Hippocampal formation (tissue), 2 donors: Measurements from ENCODE around the gene AIF1.

Experiments used
- DNase-seq, 2 donors: peaks; one replicate each; lab custom pipeline; 2025; lab: John Stamatoyannopoulos, UW

Gene AIF1

DNA sequence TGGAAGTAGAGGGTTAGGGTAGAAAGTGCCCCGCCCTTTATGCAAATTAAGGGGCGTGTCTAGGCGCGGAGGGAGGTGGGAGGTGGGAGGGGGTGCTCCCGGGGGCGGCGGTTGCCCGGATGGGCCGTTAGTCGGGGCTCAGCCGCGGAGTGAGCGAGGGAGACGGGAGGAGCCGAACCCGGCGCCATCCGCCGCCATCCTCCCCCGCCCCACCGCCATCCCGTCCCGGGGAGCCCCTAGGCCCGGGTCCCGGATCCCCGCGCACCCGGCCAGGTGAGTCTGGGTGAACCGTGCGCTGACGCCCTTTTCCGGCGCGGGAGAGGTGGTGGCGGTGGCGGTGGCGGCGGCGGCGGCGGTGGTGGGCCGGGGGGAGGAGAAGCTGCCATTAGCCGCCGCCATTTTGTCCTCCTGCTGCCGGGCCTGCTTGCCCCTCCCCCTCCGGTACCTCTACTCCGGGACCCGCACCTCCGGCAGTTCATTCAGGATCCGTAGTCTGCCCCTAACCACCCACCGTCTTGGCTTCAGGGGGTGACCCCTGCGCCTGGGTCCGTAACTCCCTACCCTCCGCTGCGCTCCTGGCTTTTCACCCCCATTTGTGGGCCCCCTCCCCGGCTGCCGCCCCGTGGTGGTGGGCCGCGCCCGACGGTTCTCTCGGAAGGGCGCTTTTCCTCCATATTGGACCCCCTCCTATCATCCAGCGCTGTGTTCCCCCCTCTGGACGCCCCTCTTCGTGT lies 5.7 kb downstream of the AIF1 start, which contains the start of gene PRRC2A:
PRRC2A (plus strand) TSS at position 130 of the 734 bp plus-strand sequence. CDS start 2,075 bp downstream, outside the sequence.
- no peak for DNase-seq

DNA sequence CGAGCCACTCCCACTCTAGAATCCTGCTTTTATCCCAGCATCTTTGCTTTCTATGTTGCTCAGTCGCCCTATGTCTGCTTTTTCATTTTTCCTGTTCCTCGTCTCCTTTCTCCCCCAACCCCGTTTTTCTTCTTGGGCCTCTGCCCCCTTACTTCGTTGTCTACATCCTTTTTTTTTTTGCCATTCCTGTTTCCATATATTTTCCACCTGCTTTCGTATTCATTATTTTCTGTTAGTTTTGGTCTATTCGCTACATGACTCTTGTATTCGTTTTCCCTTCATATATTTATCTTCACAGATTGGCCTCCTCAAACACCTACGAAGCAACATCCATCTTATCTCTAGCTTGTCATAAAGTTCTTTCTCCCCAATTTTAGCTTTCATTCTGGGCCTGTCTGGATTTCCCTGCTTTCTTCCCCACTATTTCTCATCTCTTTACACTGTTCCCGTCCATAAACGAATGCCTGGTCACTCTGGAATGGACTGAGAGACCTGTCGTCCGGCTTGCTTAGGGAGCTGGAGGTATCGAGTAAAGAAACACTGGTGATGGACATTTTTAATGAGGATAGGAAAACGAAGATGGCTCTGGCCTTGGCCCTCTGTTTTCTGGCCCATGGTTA lies 6.4 kb downstream of the AIF1 start:
- no peak for DNase-seq

DNA sequence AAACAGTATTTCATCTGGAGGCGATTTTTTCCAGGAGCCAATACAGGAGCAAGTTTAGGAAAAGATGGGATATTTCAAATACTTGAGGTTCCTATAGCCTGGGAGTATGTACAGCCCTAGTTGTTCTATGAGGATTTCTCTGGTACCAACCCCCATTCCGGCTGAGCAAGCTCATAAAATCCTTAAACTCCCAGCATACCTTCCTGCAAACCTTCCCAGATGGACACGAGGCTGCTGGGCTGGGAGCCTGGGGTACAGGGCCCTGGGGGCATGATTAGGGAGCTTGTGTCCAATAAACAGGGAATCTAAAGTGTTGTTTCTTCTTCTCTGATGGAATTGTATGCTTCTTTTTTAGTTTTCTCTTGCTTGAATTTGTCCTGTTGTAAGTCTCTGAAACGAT lies 7.0 kb downstream of the AIF1 start:
- no peak for DNase-seq

DNA sequence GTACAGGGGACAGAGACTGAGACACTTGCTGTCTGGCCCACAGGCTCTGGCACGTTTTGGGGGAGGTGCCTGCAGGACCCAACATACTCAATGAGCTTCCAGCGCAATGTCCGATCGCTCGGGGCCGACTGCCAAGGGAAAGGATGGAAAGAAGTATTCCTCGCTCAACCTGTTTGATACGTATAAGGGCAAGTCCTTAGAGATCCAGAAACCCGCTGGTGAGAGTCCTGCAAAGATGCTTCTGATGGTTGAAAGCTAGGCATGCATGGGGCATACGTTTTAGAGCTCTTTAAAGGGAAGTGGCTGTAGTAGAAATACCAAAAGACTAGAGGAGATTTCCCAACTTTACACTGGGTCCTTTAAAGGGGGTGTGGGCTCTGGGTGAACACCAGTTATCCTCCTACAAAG lies 7.7 kb downstream of the AIF1 start:
- no peak for DNase-seq

DNA sequence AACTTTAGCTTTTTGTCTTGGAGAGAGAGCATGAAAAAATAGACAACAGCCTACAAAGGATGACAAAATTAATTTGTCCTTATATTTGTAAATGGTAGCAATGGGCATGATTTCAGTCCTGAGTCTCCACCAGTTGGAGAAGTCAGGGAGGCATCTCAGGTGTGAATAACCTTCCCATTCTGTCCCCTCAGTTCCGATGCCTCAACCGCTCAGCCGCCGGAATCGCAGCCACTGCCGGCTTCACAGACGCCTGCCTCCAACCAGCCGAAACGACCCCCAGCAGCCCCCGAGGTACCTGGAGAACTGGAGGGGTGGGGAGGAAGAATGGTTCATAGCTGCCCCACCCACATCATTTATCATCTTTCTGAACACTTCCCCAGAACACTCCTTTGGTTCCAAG lies 9.0 kb downstream of the AIF1 start:
- DNase-seq: no peak

DNA sequence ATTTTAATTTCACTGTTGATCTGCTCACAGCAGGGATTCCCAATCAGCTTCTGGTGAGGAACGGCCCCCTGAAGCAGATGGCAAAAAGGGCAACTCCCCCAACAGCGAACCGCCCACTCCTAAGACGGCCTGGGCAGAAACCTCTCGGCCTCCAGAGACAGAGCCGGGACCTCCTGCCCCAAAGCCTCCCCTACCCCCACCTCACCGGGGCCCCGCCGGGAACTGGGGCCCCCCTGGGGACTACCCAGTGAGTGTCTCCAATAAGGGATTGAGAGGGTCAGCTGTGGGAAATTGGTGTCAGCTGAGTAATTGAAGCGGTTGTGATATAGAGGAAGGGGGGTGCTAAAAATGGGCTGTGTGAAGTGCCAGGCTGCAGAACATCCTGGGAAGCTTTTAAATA lies 11.9 kb downstream of the AIF1 start:
- no peak for DNase-seq

DNA sequence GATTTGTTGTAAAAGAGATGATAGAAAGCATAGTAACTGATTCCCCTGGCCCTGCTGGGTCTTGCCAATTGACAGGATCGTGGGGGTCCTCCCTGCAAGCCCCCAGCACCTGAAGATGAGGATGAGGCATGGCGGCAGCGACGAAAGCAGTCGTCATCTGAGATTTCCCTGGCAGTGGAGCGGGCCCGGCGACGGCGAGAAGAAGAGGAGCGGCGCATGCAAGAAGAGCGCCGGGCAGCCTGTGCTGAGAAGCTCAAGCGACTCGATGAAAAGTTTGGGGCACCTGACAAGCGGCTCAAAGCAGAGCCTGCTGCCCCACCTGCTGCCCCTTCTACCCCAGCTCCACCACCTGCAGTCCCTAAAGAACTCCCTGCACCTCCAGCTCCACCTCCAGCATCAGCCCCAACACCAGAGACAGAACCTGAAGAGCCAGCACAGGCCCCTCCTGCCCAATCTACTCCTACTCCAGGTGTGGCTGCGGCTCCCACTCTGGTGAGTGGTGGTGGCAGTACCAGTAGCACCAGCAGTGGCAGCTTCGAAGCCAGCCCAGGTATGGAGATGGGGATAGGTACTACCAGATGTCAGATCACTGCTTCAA lies 12.8 kb downstream of the AIF1 start:
- no peak for DNase-seq

DNA sequence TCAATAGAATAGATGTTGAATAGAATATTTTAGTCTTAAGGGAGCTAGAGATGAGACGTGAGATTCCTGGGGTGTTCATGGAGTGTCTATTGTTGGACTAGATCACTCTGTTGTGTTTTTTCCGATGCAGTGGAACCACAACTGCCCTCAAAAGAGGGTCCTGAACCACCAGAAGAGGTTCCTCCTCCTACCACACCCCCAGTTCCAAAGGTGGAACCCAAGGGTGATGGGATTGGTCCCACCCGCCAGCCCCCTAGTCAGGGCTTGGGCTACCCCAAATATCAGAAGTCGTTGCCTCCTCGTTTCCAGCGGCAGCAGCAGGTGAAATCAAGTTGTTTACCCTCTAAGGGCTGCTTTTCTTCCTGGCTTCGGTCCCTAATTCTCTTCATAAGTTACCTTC lies 14.0 kb downstream of the AIF1 start:
- DNase-seq: no peak

DNA sequence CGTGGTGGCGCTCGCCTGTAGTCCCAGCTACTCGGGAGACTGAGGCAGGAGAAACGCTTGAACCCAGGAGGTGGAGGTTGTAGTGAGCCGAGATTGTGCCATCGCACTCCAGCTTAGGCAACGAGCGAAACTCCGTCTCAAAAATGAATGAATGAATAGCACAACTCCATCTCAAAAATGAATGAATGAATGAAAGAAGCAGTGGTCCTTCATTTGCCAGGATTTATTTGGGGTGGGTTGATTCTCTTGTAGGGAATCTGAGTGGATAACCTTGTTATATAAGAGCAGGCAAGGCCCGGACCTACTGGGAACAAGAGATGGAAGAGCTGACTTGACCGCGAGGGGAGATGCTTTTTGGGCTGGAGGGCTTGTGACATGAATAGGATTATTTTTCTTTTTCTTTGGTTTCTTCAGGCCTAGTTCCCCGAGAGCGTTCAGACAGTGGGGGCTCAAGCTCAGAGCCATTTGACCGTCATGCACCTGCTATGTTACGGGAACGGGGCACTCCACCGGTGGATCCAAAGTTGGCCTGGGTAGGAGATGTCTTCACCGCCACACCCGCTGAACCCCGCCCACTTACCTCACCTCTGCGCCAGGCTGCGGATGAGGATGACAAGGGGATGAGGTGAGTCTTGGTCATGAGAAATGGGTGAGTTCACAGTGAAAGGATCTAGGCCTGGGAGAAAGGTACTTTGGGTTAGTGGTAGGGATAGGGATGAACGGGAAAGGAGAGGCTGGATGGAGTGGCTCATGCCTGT lies 15.3 kb downstream of the AIF1 start:
- DNase-seq: no peak

DNA sequence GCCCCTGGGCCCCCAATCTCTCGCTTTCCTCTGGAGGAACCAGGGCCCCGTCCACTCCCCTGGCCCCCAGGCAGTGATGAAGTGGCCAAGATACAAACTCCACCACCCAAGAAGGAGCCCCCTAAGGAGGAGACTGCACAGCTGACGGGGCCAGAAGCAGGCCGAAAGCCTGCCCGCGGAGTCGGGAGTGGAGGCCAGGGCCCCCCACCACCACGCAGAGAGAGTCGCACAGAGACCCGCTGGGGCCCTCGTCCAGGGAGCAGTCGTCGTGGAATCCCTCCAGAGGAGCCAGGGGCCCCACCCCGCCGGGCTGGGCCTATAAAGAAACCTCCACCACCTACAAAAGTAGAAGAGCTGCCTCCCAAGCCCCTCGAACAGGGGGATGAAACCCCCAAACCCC lies 16.2 kb downstream of the AIF1 start:
- DNase-seq: no peak

DNA sequence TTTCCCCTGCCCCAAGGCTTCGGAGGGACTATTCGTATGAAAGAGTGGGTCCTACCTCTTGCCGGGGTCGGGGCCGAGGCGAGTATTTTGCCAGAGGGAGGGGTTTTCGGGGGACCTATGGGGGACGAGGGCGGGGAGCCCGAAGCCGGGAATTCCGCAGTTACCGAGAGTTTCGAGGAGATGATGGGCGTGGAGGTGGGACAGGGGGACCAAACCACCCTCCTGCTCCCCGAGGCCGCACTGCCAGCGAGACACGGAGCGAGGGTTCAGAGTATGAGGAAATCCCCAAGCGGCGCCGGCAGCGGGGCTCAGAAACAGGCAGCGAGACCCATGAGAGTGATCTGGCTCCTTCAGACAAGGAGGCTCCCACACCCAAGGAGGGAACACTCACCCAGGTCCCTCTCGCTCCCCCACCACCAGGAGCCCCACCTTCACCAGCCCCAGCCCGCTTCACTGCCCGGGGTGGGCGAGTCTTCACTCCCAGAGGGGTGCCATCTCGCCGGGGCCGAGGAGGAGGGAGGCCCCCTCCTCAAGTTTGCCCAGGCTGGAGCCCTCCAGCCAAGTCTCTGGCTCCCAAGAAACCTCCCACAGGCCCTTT lies 16.7 kb downstream of the AIF1 start:
- no peak for DNase-seq

DNA sequence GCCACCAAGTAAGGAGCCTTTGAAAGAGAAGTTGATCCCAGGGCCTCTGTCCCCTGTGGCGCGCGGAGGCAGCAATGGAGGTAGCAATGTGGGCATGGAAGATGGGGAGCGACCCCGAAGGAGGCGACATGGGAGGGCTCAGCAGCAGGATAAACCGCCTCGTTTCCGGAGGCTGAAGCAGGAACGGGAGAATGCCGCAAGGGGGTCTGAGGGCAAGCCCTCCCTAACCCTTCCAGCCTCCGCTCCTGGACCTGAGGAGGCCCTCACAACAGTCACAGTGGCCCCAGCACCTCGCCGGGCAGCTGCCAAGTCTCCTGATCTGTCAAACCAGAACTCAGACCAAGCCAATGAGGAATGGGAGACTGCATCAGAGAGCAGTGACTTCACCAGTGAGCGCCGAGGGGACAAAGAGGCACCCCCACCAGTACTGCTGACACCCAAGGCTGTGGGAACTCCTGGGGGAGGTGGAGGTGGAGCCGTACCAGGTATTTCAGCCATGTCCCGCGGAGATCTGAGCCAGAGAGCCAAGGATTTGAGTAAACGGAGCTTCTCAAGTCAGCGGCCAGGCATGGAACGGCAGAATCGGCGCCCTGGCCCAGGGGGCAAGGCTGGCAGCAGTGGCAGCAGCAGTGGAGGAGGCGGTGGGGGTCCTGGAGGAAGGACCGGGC lies 17.4 kb downstream of the AIF1 start:
- no peak for DNase-seq

DNA sequence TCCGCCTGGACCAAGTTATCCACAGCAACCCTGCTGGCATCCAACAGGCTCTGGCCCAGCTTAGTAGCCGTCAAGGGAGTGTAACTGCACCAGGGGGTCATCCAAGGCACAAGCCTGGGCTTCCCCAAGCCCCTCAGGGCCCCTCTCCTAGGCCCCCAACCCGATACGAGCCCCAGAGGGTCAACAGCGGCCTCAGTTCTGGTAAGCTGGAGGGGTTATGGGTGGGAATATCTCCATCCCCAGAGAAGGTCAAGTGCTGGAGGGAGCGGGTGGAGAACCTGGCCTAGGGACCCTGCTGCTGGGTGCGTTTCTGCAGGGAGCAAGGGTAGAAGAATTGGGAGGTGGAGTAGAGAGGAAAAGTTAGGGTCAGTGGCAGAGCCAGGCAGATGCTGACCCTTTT lies 18.4 kb downstream of the AIF1 start:
- DNase-seq: no peak

DNA sequence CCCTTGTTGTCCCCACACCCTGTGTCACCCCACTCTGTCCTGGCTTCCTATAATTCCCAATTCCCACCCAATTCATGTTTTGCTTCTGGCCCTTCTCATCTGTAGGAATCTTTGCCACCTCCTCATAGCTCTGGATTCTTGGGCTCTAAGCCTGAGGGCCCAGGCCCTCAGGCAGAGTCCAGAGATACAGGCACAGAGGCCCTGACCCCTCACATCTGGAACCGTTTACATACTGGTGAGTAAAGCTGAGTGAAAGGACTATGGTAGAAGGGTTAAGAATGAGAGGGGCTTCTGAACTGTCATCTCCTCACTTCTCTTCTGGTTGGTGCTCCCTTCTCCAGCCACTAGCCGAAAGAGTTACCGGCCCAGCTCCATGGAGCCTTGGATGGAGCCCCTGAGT lies 19.1 kb downstream of the AIF1 start:
- no peak for DNase-seq

DNA sequence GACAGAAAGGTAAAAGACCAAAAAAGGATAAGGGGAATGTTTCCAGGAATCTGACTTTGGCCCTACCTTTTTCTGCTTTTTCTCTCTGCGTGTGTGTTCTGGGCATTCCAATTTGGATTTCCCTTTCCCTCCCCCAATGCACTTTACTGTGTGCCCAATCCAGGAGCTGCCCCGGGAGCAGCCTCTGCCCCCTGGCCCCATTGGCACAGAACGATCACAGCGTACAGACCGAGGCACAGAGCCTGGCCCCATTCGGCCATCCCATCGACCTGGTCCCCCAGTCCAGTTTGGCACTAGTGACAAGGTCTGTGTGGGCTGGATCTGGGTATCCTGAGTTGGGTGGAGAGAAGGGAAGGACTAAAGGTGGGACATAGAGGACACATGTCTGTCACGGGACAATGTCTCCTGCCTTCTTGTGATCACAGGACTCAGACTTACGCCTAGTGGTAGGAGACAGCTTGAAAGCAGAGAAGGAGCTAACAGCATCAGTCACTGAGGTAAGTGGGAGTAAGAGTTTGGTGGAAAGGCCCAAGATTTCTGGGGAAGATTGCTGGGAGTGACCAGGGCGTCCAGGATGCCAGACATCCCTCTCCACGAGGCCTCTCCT lies 20.0 kb downstream of the AIF1 start:
- no peak for DNase-seq

DNA sequence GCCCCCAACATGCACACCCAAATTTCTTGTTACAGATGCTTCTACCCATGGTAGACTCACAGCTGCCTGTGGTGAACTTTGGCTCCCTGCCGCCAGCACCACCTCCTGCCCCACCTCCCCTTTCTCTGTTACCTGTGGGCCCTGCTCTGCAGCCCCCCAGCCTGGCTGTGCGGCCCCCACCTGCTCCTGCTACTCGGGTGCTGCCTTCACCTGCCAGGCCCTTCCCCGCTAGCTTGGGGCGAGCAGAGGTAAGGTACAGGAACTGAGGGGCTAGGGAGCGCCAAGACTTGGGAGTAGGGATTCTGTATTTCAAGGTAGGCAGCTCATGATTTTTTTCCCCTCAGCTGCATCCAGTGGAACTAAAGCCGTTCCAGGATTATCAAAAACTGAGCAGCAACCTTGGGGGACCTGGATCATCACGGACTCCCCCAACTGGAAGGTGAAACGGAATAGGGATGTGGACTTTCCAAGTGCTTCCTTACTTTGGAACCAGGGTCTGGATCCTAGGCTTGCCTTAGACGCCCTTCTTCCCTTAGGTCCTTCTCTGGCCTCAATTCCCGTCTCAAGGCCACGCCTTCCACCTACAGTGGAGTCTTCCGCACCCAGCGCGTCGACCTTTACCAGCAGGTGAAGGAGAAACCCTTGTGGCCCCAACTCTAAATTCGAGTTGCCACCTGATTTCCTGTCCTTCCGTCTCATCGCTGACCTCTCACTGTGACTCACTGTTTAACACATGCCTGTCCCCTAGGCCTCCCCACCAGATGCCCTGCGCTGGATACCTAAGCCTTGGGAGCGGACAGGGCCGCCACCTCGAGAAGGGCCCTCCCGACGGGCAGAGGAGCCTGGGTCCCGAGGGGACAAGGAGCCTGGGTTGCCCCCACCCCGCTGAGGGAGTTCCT lies 21.9 kb downstream of the AIF1 start:
- DNase-seq: no peak

DNA sequence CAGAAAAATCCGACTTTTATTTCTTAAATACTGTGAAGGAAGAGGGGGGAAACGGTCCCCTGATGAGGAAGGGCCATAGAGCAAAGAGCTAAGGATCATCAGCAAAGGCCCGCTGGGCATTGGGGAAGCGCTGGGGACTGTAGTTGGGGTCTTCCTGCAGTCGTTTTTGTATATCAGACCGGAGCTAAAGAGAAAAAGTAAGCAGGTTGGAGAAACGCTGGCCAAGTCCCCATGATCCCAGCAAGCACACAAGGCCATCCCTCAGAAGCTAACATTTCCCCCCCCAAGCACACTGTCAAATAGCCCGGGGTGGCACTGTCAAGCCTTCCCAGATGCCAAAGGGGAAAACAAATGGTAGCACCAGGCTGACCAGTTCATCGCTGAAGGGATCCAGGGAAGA lies 24.0 kb downstream of the AIF1 start:
- DNase-seq: no peak

DNA sequence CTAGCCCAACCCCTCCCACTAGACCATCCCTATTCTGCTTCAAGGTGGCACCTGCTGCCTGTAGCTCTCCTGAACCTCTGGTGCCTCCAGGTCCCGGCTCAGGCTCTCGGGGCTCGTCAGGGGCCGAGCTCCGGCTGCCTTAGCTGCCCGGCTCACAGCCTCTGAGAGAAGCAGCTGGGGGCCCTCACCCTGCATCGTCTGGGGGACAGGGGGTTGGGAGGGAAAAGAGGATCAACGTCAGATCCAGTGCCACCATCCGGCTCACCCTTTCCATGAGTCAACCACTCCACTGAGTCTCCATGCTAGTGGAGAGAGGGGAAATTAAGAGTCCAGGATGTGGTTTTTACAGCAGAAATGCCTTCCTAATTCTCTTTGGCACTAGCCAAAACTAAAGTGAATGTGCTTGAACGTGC lies 24.4 kb downstream of the AIF1 start:
- no peak for DNase-seq

DNA sequence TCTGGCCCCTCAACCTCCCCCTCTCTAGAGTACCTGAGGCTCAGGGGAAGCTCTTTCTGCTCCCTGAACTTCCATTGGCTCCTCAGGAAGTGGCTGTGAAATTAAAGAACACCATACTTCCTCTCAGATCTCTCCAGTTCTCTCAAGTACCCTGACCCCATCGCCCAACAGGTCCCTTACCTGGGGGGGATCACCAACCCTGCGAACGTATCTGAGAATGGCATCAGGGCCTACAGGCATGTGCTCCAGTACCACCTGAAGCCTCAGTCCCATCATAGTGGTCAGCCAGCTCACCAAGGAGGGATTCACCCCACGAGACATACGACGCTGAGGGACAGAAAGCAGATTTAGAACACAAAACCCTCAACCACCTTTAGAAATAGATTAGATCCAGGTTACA lies 25.6 kb downstream of the AIF1 start:
- no peak for DNase-seq

DNA sequence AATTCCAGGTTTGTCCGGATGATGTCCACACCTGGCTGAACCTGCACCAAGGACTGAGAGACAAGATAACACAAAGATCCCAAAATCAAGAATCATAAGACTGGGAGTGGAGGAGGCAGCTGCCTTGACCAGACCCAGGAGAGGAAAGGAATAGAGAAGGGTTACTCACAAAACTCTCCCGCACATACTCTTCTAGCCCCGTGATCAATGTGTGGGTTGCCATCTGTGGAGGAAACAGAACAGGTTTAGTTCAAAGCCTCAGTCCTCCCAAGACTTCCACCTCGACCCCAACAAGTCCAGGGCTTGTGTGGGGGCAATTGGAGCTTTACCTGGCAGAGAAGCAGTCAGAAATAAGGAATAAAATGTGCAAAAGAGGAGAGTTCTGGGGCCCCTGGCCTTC lies 26.3 kb downstream of the AIF1 start:
- no peak for DNase-seq
